Loucy (cell line): ENCODE data around the gene ATP11C.

Experiments
- EZH2phosphoT487 ChIP-seq: fragments of 200-600 bp; IDR thresholded peaks from 2 replicates; pipeline ENCODE4 v1.6.1; 2018; ENCODE audit warnings: antibody characterized with exemption, mild to moderate bottlenecking, moderate library complexity, borderline replicate concordance
- TF ChIP-seq, protein P1 (sequence below): fragments of 200-600 bp; sonication (generic); conservative IDR thresholded peaks from 2 replicates; pipeline ENCODE4 v1.5.1; 2014; ENCODE audit warnings: mild to moderate bottlenecking, antibody characterized with exemption, low read length

- TF ChIP-seq, protein P1, sequence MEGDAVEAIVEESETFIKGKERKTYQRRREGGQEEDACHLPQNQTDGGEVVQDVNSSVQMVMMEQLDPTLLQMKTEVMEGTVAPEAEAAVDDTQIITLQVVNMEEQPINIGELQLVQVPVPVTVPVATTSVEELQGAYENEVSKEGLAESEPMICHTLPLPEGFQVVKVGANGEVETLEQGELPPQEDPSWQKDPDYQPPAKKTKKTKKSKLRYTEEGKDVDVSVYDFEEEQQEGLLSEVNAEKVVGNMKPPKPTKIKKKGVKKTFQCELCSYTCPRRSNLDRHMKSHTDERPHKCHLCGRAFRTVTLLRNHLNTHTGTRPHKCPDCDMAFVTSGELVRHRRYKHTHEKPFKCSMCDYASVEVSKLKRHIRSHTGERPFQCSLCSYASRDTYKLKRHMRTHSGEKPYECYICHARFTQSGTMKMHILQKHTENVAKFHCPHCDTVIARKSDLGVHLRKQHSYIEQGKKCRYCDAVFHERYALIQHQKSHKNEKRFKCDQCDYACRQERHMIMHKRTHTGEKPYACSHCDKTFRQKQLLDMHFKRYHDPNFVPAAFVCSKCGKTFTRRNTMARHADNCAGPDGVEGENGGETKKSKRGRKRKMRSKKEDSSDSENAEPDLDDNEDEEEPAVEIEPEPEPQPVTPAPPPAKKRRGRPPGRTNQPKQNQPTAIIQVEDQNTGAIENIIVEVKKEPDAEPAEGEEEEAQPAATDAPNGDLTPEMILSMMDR: no peak
- TF ChIP-seq EZH2phosphoT487: no peak
These were observed 240.4 kb downstream of the ATP11C start for GRCh38 chrX:139692506-139692849.
